Neural progenitor cell (in vitro differentiated cells): ENCODE data around the gene ABTB1.

Experiments
- EZH2phosphoT487 ChIP-seq: fragments of 200-600 bp; sonication (generic); IDR thresholded peaks from 2 replicates; pipeline ENCODE4 v1.6.1; 2017; ENCODE audit warnings: antibody characterized with exemption
- TF ChIP-seq, protein P1 (sequence below): fragments of 200-600 bp; sonication (generic); IDR thresholded peaks from 2 replicates; pipeline ENCODE4 v1.5.1; 2017; ENCODE audit warnings: antibody characterized with exemption, mild to moderate bottlenecking

DNA sequence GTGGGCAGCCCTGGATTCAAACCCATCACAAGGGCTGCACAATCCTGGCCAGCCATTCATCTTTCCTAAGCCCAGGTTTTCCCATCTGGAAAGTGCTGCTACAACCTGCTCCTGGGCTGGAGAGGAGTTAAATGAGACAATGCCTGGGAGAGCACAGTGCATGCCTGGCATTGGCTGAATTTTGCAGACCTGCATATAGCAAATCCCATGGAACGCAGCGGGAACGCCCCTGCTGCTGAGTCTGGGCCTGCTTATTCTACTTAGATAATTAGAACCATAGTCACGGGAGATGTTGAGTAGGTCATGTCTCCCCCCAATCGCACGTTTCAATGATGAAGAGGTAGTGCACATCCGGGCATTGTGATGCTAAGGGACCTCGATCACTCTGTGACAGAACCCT lies 46.6 kb downstream of the ABTB1 start:
- TF ChIP-seq, protein P1, sequence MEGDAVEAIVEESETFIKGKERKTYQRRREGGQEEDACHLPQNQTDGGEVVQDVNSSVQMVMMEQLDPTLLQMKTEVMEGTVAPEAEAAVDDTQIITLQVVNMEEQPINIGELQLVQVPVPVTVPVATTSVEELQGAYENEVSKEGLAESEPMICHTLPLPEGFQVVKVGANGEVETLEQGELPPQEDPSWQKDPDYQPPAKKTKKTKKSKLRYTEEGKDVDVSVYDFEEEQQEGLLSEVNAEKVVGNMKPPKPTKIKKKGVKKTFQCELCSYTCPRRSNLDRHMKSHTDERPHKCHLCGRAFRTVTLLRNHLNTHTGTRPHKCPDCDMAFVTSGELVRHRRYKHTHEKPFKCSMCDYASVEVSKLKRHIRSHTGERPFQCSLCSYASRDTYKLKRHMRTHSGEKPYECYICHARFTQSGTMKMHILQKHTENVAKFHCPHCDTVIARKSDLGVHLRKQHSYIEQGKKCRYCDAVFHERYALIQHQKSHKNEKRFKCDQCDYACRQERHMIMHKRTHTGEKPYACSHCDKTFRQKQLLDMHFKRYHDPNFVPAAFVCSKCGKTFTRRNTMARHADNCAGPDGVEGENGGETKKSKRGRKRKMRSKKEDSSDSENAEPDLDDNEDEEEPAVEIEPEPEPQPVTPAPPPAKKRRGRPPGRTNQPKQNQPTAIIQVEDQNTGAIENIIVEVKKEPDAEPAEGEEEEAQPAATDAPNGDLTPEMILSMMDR: no peak
- no peak for TF ChIP-seq EZH2phosphoT487
